WERI-Rb-1 (cell line): ENCODE measurements around the gene HGS.

Experiments
- DNase-seq: peaks from one replicate; pipeline ENCODE4 v3.0.0-alpha.2; 2020
- H3K27ac ChIP-seq: fragments of 250-450 bp; sonication (Bioruptor Pico); 2 replicates; pipeline ENCODE4 v1.5.1; 2020; ENCODE audit warnings: mild to moderate bottlenecking, moderate library complexity
- H3K27me3 ChIP-seq: fragments of 250-450 bp; sonication (Bioruptor Pico); 2 replicates; pipeline ENCODE4 v1.5.1; 2021; ENCODE audit warnings: mild to moderate bottlenecking, low read depth, moderate library complexity; ENCODE audit not compliant: insufficient read depth, severe bottlenecking
- H3K36me3 ChIP-seq: fragments of 250-450 bp; sonication (Bioruptor Pico); 2 replicates; pipeline ENCODE4 v1.5.1; 2020; ENCODE audit warnings: mild to moderate bottlenecking, moderate library complexity
- H3K4me3 ChIP-seq: 2 replicates; pipeline ENCODE4 v1.5.1; 2011; ENCODE audit warnings: low read depth, mild to moderate bottlenecking, control low read depth, low read length
- H3K9me3 ChIP-seq: fragments of 250-450 bp; sonication (Bioruptor Pico); 2 replicates; pipeline ENCODE4 v1.5.1; 2021; ENCODE audit warnings: mild to moderate bottlenecking, moderate library complexity; ENCODE audit not compliant: severe bottlenecking
- TF ChIP-seq, protein P1 (sequence below): IDR thresholded peaks from 2 replicates; pipeline ENCODE4 v1.5.1; 2011; ENCODE audit warnings: low read depth, mild to moderate bottlenecking, control low read depth, inconsistent platforms, low read length

HGS gene

DNA sequence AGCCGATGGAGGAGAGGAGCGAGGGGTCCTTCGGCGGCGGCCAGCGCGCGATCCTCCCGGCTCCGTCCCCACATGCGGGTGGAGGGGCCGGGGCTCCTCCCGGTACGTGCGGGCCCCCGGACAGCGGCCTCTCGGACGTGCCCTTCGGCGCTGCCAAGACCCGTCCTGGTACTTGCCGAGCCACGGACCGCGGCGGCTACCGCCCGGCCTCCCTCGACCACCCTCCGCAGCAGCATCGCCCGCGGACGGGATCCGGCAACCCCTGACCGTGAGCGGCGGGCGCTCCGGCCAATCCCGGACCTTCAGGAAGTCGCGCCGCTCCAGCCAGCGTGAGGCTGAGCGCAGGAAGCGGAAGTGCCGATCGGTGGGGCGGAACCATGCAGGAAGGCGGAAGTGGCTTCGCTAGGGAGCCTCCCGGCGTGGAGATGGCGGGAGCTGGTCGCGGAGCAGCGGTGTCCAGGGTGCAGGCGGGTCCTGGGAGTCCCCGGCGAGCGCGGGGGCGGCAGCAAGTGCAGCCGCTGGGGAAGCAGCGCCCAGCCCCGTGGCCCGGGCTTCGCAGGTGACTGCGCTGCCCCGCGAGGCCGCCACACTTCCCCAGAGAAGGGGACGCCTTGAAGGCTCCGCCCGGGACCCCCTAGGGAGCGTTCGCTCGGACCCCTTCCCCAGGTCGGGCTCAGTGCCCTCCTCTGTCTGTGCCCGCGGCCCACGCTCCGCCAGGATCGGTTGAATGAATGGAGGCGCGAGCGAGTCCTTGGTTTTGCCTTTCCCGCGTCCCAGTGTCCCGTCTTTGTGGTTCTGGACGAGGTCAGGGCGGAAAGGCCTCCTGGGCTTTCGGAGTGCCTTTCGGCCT lies 17.2 kb upstream of the HGS start, which contains the start of the genes CCDC137 and OXLD1:
Gene CCDC137 (plus strand): TSS at position 396 of the 850 bp plus-strand sequence. CDS start 30 bp downstream, at position 426.
Gene OXLD1 (minus strand): TSS at position 264 of the 850 bp plus-strand sequence. CDS start 28 bp downstream, at position 236.
- TF ChIP-seq, protein P1, sequence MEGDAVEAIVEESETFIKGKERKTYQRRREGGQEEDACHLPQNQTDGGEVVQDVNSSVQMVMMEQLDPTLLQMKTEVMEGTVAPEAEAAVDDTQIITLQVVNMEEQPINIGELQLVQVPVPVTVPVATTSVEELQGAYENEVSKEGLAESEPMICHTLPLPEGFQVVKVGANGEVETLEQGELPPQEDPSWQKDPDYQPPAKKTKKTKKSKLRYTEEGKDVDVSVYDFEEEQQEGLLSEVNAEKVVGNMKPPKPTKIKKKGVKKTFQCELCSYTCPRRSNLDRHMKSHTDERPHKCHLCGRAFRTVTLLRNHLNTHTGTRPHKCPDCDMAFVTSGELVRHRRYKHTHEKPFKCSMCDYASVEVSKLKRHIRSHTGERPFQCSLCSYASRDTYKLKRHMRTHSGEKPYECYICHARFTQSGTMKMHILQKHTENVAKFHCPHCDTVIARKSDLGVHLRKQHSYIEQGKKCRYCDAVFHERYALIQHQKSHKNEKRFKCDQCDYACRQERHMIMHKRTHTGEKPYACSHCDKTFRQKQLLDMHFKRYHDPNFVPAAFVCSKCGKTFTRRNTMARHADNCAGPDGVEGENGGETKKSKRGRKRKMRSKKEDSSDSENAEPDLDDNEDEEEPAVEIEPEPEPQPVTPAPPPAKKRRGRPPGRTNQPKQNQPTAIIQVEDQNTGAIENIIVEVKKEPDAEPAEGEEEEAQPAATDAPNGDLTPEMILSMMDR = no peak
- peak within 1 kb of the TSS; percentile 97 for H3K4me3 ChIP-seq
- no peaks in the 10 kb centered on the region for H3K9me3 ChIP-seq

DNA sequence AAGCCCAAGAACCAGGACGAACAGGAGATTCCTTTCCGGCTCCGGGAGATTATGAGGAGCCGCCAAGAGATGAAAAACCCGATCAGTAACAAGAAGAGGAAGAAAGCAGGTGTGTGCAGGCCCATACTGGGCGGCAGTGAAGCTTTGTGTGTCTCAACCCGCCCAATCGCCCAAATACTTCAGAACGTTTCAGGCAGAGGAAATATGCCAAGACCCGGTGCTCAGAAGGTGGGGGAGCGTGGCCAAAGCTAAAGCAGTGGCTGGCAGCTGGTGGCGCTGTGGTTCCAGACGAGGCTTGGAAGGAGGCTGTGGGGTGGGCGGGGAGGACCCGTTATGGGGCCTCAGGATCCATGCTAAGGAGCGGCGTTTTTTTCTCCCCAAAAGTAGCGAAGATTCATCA lies 16.1 kb upstream of the HGS start:
- DNase-seq = peak; percentile 63
- H3K27me3 ChIP-seq = no peaks in the 10 kb centered on the region
- H3K27ac ChIP-seq = peak overlapping the region; percentile 15
- TF ChIP-seq, protein P1 = peak; percentile 57
- peaks cover 73% of the 10 kb centered on the region for H3K36me3 ChIP-seq
- no peak overlapping the region for H3K4me3 ChIP-seq
- no peaks in the 10 kb centered on the region for H3K9me3 ChIP-seq

More for the DNA sequence above, 17.2 kb upstream of the HGS start, which contains the start of the genes CCDC137 and OXLD1:
- DNase-seq = peak; percentile 99
- peaks cover 62% of the 10 kb centered on the region for H3K36me3 ChIP-seq
- peak within 1 kb of the TSS; percentile 97 for H3K27ac ChIP-seq
- H3K27me3 ChIP-seq = no peaks in the 10 kb centered on the region

DNA sequence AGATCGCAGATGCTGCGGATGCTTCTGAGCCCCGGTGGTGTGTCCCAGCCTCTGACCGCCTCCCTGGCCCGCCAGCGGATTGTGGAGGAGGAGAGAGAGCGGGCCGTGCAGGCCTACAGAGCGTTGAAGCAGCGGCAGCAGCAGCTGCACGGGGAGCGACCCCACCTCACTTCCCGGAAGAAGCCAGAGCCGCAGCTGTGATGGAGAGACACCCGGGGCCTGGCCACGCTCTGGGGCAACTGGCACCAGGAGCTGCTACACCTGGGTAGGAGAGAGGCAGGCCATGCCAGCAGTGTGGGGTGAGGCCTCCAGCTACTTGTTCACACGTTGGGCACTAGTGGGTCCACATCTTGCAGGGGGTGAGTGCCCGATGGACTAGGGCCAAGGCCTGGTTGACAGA lies 11.3 kb upstream of the HGS start:
- H3K4me3 ChIP-seq = no peak overlapping the region
- peaks cover 82% of the 10 kb centered on the region for H3K36me3 ChIP-seq
- no peaks in the 10 kb centered on the region for H3K27me3 ChIP-seq
- TF ChIP-seq, protein P1 = no peak
- H3K9me3 ChIP-seq = no peaks in the 10 kb centered on the region
- no peak for DNase-seq
- no peak overlapping the region for H3K27ac ChIP-seq

DNA sequence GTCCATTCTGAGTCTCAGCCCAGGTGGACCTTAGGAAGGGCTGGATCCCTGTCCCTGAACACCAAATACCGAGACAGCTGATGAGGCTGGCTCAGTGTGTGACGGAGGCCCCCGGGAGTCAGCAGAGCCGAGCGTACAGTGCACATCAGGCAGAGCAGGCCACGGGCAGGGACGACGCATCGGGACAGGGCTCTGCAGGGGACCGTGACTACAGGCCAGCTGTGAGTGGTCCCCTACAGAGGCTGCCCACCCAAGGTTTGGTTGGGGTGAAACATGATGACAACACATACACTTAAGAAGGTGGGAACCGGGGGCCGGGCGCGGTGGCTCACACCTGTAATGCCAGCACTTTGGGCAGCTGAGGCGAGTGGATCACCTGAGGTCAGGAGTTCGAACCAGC lies 10.9 kb upstream of the HGS start:
- DNase-seq = no peak
- TF ChIP-seq, protein P1 = no peak
- Histone ChIP-seq H3K36me3 (peaks cover 77% of the 10 kb centered on the region), H3K27ac (no peak overlapping the region), H3K27me3 (no peaks in the 10 kb centered on the region), H3K9me3 (no peaks in the 10 kb centered on the region), H3K4me3 (no peak overlapping the region)

DNA sequence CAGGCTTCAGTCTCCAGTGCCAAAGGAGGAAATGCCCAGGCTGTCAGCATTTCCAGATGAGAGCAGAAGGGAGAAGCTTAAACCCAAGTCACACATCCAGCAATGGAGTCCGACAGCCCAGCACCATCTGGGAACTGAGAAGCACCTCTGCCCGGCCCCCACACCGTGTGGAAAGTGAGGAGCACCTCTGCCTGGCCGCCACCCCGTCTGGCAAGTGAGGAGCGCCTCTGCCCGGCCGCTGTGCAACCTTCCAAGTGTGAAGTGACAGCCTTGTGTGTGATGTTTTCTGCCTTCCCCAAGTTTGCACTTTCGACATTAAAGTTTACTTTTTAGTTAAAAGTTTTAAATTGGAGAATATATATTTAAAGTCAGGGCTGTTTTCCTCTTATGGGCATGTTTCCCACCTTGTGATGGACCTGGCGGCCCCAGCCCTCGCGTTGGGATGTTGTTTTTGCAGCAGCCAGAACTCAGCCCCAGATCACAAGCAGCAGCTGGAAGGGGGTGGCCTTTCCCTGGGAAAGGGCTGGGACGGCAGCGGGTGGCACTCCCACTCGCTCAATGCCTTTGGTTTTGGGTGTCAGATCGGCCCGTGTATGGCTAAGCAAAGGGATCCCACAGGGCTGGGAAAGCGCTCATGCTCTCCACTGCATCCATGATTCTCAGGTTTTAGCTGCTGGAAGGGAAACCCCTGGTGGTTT lies 10.1 kb upstream of the HGS start:
- Histone ChIP-seq H3K9me3 (no peaks in the 10 kb centered on the region), H3K27me3 (no peaks in the 10 kb centered on the region), H3K36me3 (peaks cover 70% of the 10 kb centered on the region), H3K27ac (no peak overlapping the region), H3K4me3 (no peak overlapping the region)
- TF ChIP-seq, protein P1 = no peak
- DNase-seq = no peak
